K562 (cell line): Measurements from ENCODE around the gene FIZ1. TPM values are rescaled to one million over a fixed set of nuclear protein-coding genes. Genes with fewer than 3 reads are reported as not detected.
A peak's percentile ranks its signal among the peaks of the same experiment; 100 is the strongest.

Experiments
- ARID3A ChIP-seq: IDR thresholded peaks from 2 replicates; pipeline ENCODE4 v1.6.1; 2012; ENCODE audit warnings: low read depth, low read length, improper control_type of control experiment, borderline replicate concordance
- CHD2 ChIP-seq: IDR thresholded peaks from 2 replicates; pipeline ENCODE4 v1.6.1; 2011; ENCODE audit warnings: low read depth, low read length
- CHD7 ChIP-seq: fragments of 200-600 bp; sonication (generic); IDR thresholded peaks from one replicate; pipeline ENCODE4 v1.6.1; 2012; ENCODE audit warnings: mild to moderate bottlenecking, low read depth, low read length, inconsistent platforms
- DPF2 ChIP-seq: fragments of 450-650 bp; IDR thresholded peaks from 2 replicates; pipeline ENCODE4 v1.6.1; 2016
- ELK3 ChIP-seq: fragments of 450-650 bp; formaldehyde crosslinking; IDR thresholded peaks from 2 replicates; pipeline ENCODE4 v1.4.0; 2020; ENCODE audit warnings: mild to moderate bottlenecking
- FOXO4 ChIP-seq: fragments of 450-650 bp; formaldehyde crosslinking; IDR thresholded peaks from 2 replicates; pipeline ENCODE4 v1.4.0; 2020; ENCODE audit warnings: mild to moderate bottlenecking, moderate library complexity
- WHSC1 ChIP-seq: IDR thresholded peaks from one replicate; pipeline ENCODE4 v1.6.1; 2012; ENCODE audit warnings: low read length, control low read depth, inconsistent platforms
- XRCC4 ChIP-seq: IDR thresholded peaks from one replicate; pipeline ENCODE4 v1.6.1; 2011; ENCODE audit not compliant: insufficient read depth, insufficient read length; ENCODE audit errors: extremely low read depth
- ZNF232 ChIP-seq: sonication (generic); formaldehyde crosslinking; IDR thresholded peaks from 2 replicates; pipeline ENCODE4 v1.8.0; 2022; ENCODE audit warnings: mild to moderate bottlenecking, missing genetic modification reagents
- polyA plus RNA-seq, 8 experiments: library from polyadenylated mRNA; depleted of rRNA in 4 of 8; stranded (reverse) in 5 of 8; unstranded in 3 of 8; fragments of >200 nt; fragmentation: Nextera tagmentation in 2 of 8; fragmentation: Illumina TruSeq in 1 of 8; extraction: Ambion mirVana in 2 of 8; extraction: Trizol in 1 of 8; gene quantifications; 2 replicates each; pipeline versions ENCODE4 v1.2.1 to v1.2.3, GENCODE V29; 2011 to 2014; ENCODE audit warnings: inconsistent platforms in 1 of 8, missing spikeins in 1 of 8
- total RNA-seq, 7 experiments: library from RNA; depleted of rRNA in 6 of 7; stranded (reverse); fragments of >200 nt in 6 of 7; fragmentation: Illumina TruSeq in 2 of 7; extraction: Trizol in 2 of 7; gene quantifications; 2 replicates each; pipeline versions ENCODE4 v1.2.1 to v1.2.3, GENCODE V29; 2011 to 2021; ENCODE audit warnings: low replicate concordance in 1 of 7

FIZ1 gene
- total and polyA plus RNA-seq, 9 of the 15 experiments (the other 6 are each of a cell fraction or from before 2014, with no cell fraction given) = 0.79 to 17.5 (median 5.5) TPM

- TF ChIP-seq CHD7 = no peak
- TF ChIP-seq CHD2 = peak; percentile 52; the same call in 1 of the 2 replicates
- TF ChIP-seq WHSC1 = no peak
- no peak for TF ChIP-seq ELK3 (CRISPR knock-in tag)
- TF ChIP-seq FOXO4 (CRISPR knock-in tag) = no peak
- no peak for TF ChIP-seq ZNF232 (CRISPR knock-in tag)
- 0 out of 2 replicates have a peak, but pooled peaks have one; percentile 16 for TF ChIP-seq DPF2
- TF ChIP-seq ARID3A = no peak
- no peak for TF ChIP-seq XRCC4
Observed at GRCh38 chr19:55599842-55600661, 735 bp upstream of the FIZ1 start, which contains the start of gene ZNF524 (continued).
